Calu3 (cell line): ENCODE measurements around the gene KIF16B. TPM values are rescaled to one million over a fixed set of nuclear protein-coding genes. Genes with fewer than 3 reads are reported as not detected.

Source experiments
- BruUV-seq: library from RNA; stranded (reverse); fragments of 400-500 nt; replicated peaks from 2 replicates; lab custom pipeline; 2021; lab: Mats Ljungman, UMichigan
- CTCF ChIA-PET: fragments of 300-600 bp; sonication (Branson Sonifier 250); formaldehyde crosslinking; loops from one replicate; lab custom pipeline; 2022; ENCODE audit warnings: antibody characterized with exemption; lab: Charles Lee
- DNase-seq: peaks from one replicate; pipeline ENCODE4 v3.0.0; 2022
- H3K27ac Mint-ChIP-seq: one replicate; pipeline ENCODE4 v1.8.0; 2022; ENCODE audit warnings: mixed read lengths; ENCODE audit not compliant: unreplicated experiment
- H3K27me3 Mint-ChIP-seq: one replicate; pipeline ENCODE4 v1.8.0; 2022; ENCODE audit warnings: mixed read lengths; ENCODE audit not compliant: unreplicated experiment
- H3K36me3 Mint-ChIP-seq: one replicate; pipeline ENCODE4 v1.8.0; 2022; ENCODE audit warnings: mild to moderate bottlenecking, moderate library complexity, mixed read lengths; ENCODE audit not compliant: insufficient read depth, unreplicated experiment
- H3K4me1 Mint-ChIP-seq: one replicate; pipeline ENCODE4 v1.8.0; 2022; ENCODE audit warnings: mild to moderate bottlenecking, low read depth, mixed read lengths; ENCODE audit not compliant: unreplicated experiment
- H3K4me3 Mint-ChIP-seq: one replicate; pipeline ENCODE4 v1.8.0; 2022; ENCODE audit warnings: mild to moderate bottlenecking, low read depth, moderate library complexity, mixed read lengths; ENCODE audit not compliant: unreplicated experiment
- H3K9me3 Mint-ChIP-seq: one replicate; pipeline ENCODE4 v1.8.0; 2022; ENCODE audit warnings: low read depth, mixed read lengths; ENCODE audit not compliant: unreplicated experiment
- intact Hi-C: fragments of 100-400 bp; cut with micrococcal nuclease; formaldehyde crosslinking; loops from one replicate; pipeline ENCODE4 v1.10.0; 2022; ENCODE audit not compliant: unreplicated experiment
- total RNA-seq: library from RNA; stranded (reverse); gene quantifications from 2 replicates; pipeline ENCODE4 v1.2.3, GENCODE V29; 2022
- TF ChIP-seq, protein P1 (sequence below): fragments of 200-600 bp; IDR thresholded peaks from one replicate; pipeline ENCODE4 v1.8.0; 2022; ENCODE audit warnings: antibody characterized with exemption; ENCODE audit not compliant: unreplicated experiment

The KIF16B gene
- total RNA-seq, 1 experiment from 2014 or later: 4.3 TPM

DNA sequence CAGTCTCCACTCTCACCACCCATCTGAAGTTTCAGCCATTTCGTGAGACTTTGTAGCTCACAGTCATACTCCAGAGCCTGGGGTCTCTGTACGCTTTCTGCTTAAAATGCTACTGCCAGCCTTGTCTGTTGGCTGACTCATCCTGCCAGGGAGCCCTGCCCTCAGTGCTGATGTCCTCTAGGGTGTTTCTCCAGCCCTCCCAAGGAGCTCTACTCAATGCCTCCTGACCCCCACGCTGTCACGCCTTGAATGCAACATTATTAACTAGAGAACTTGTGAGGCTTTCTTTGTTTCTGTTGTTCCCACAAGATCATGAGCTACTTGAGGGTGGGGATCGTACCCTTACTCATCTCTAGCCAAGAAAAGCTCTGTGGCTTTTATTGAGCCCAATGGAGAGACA lies 20.1 kb downstream of the KIF16B start:
- no peaks in the 10 kb centered on the region for H3K9me3 Mint-ChIP-seq
- TF ChIP-seq, protein P1, sequence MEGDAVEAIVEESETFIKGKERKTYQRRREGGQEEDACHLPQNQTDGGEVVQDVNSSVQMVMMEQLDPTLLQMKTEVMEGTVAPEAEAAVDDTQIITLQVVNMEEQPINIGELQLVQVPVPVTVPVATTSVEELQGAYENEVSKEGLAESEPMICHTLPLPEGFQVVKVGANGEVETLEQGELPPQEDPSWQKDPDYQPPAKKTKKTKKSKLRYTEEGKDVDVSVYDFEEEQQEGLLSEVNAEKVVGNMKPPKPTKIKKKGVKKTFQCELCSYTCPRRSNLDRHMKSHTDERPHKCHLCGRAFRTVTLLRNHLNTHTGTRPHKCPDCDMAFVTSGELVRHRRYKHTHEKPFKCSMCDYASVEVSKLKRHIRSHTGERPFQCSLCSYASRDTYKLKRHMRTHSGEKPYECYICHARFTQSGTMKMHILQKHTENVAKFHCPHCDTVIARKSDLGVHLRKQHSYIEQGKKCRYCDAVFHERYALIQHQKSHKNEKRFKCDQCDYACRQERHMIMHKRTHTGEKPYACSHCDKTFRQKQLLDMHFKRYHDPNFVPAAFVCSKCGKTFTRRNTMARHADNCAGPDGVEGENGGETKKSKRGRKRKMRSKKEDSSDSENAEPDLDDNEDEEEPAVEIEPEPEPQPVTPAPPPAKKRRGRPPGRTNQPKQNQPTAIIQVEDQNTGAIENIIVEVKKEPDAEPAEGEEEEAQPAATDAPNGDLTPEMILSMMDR: no peak
- H3K4me3 Mint-ChIP-seq: no peak overlapping the region
- CTCF ChIA-PET: no interaction called here
- no peaks in the 10 kb centered on the region for H3K27me3 Mint-ChIP-seq
- intact Hi-C loops: no loop called here
- no peak overlapping the region for H3K27ac Mint-ChIP-seq
- peaks cover 4% of the 10 kb centered on the region for H3K36me3 Mint-ChIP-seq
- no TSS peak for BruUV-seq
- DNase-seq: no peak
- no peaks in the 10 kb centered on the region for H3K4me1 Mint-ChIP-seq

DNA sequence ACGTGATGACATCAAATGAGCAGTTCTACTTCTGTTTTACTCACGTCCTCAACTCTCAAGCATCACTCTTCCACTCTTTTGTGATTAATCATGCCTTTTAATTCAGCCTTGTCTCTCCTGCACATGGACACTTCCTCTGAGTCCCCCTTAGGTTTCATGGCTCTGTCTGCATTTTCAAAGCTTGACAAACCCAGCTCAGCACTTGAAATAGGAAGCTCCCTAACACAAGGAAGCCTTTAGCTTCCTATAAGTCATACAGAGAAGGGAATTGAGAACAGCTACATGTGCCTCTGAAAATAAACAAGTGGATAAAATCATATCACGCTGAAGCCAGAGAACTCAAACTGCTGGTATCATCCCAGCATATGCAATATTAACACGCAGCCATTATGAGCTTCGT lies 21.2 kb downstream of the KIF16B start:
- TF ChIP-seq, protein P1: no peak
- Mint-ChIP-seq H3K36me3 (peaks cover 4% of the 10 kb centered on the region), H3K27me3 (no peaks in the 10 kb centered on the region), H3K27ac (no peak overlapping the region), H3K4me1 (no peaks in the 10 kb centered on the region), H3K4me3 (no peak overlapping the region), H3K9me3 (no peaks in the 10 kb centered on the region)
- no TSS peak for BruUV-seq
- no peak for DNase-seq
- CTCF ChIA-PET: no interaction called here
- intact Hi-C loops: no loop called here

DNA sequence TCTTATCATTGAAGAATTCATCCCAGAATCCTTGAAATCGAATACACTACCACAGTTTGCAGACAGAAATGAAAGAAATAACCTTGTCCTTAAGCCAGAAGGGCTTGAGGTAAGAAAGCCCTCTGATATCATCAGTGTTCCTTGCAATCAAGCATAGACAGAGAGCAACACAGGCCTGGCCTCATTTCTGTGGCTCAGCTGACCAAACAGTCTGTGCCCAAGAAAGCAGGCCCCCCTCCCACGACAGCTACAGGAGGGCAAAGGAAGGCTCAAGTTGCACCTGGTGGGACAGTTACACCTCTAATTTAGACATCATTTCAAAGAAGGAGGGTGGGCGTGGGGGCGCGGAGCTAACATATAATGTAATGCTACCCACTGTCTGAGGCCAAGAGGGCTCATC lies 21.6 kb downstream of the KIF16B start:
- intact Hi-C loops: no loop called here
- no peaks in the 10 kb centered on the region for H3K4me1 Mint-ChIP-seq
- H3K36me3 Mint-ChIP-seq: peaks cover 4% of the 10 kb centered on the region
- H3K27me3 Mint-ChIP-seq: no peaks in the 10 kb centered on the region
- BruUV-seq: no TSS peak
- CTCF ChIA-PET: no interaction called here
- no peak for DNase-seq
- TF ChIP-seq, protein P1: no peak
- H3K27ac Mint-ChIP-seq: no peak overlapping the region
- H3K4me3 Mint-ChIP-seq: no peak overlapping the region
- H3K9me3 Mint-ChIP-seq: no peaks in the 10 kb centered on the region

DNA sequence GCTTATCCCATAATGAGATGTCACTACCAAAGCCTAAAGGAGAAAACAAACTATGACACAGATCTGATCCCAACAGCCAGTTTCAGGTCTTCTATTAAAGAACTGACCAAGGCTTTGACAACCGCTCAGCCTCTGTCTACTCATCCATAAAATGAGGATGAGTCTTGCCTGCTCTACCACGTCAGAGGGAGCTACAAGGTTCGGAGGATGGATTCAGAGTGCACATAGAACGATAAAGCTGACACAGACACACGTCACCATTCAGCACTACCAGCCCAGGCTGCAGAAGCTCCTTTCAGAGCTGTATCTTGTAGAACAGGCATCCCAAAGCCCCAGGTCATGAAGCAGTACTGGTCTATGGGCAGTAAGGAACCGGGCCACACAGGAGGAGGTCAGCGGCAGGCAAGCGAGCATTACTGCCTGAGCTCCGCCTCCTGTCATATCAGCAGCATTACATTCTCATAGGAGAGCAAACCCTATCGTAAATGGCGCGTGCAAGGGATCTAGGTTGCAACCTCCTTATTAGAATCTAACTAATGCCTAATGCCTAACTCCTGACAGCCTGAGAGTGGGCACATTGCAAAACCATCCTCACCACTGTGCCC lies 25.1 kb downstream of the KIF16B start:
- no peaks in the 10 kb centered on the region for H3K27me3 Mint-ChIP-seq
- intact Hi-C loops: no loop called here
- CTCF ChIA-PET: no interaction called here
- TF ChIP-seq, protein P1: no peak
- H3K9me3 Mint-ChIP-seq: no peaks in the 10 kb centered on the region
- H3K4me3 Mint-ChIP-seq: no peak overlapping the region
- H3K27ac Mint-ChIP-seq: no peak overlapping the region
- no peaks in the 10 kb centered on the region for H3K4me1 Mint-ChIP-seq
- DNase-seq: no peak
- peaks cover 4% of the 10 kb centered on the region for H3K36me3 Mint-ChIP-seq
- no TSS peak for BruUV-seq
